SK-N-SH treated with all-trans-retinoic acid at 6 μM for 48 hours (cell line): ENCODE data around the gene CHRNG.

Source experiments
- ATAC-seq: fragments of 200-7000 bp; cut with Tn5 transposase; 3 replicates; pipeline ENCODE4 v1.9.1; 2020; ENCODE audit warnings: mild to moderate bottlenecking, moderate library complexity
- ARNTL ChIP-seq: fragments of 450-650 bp; formaldehyde crosslinking; IDR thresholded peaks from 2 replicates; pipeline ENCODE4 v1.5.0; 2020; ENCODE audit warnings: low read depth, mild to moderate bottlenecking, moderate library complexity, borderline replicate concordance
- BACH2 ChIP-seq: fragments of 250-450 bp; sonication (Bioruptor Pico); IDR thresholded peaks from 2 replicates; pipeline ENCODE4 v1.9.0; 2021; ENCODE audit warnings: mild to moderate bottlenecking, borderline replicate concordance
- CSDC2 ChIP-seq: fragments of 250-450 bp; sonication (Bioruptor Pico); IDR thresholded peaks from 2 replicates; pipeline ENCODE4 v1.5.0; 2020; ENCODE audit warnings: mild to moderate bottlenecking, moderate library complexity
- ESRRG ChIP-seq: fragments of 250-450 bp; sonication (Bioruptor Pico); IDR thresholded peaks from 2 replicates; pipeline ENCODE4 v1.6.1; 2021; ENCODE audit warnings: mild to moderate bottlenecking
- GLIS3 ChIP-seq: fragments of 250-450 bp; sonication (Bioruptor Pico); IDR thresholded peaks from 2 replicates; pipeline ENCODE4 v1.5.0; 2020; ENCODE audit warnings: mild to moderate bottlenecking, moderate library complexity
- ISL1 ChIP-seq: fragments of 250-450 bp; sonication (Bioruptor Pico); IDR thresholded peaks from 2 replicates; pipeline ENCODE4 v2.1.2; 2022; ENCODE audit warnings: mild to moderate bottlenecking, moderate library complexity
- OSR1 ChIP-seq: fragments of 250-450 bp; sonication (Bioruptor Pico); IDR thresholded peaks from 2 replicates; pipeline ENCODE4 v1.8.0; 2022; ENCODE audit warnings: moderate library complexity, mild to moderate bottlenecking, inconsistent platforms
- PPARA ChIP-seq: fragments of 250-450 bp; sonication (Bioruptor Pico); IDR thresholded peaks from 2 replicates; pipeline ENCODE4 v1.5.0; 2020; ENCODE audit warnings: mild to moderate bottlenecking, borderline replicate concordance
- RARB ChIP-seq: fragments of 250-450 bp; sonication (Bioruptor Pico); IDR thresholded peaks from 2 replicates; pipeline ENCODE4 v1.8.0; 2021; ENCODE audit warnings: mild to moderate bottlenecking, moderate library complexity
- SNAI2 ChIP-seq: fragments of 250-450 bp; sonication (Bioruptor Pico); IDR thresholded peaks from 2 replicates; pipeline ENCODE4 v1.5.0; 2020; ENCODE audit warnings: mild to moderate bottlenecking, moderate library complexity
- TCF4 ChIP-seq: fragments of 250-450 bp; sonication (Bioruptor Pico); IDR thresholded peaks from 2 replicates; pipeline ENCODE4 v1.8.0; 2021; ENCODE audit warnings: mild to moderate bottlenecking, moderate library complexity, borderline replicate concordance
- TOX ChIP-seq: fragments of 250-450 bp; sonication (Bioruptor Pico); IDR thresholded peaks from 2 replicates; pipeline ENCODE4 v1.8.0; 2021; ENCODE audit warnings: mild to moderate bottlenecking, moderate library complexity, borderline replicate concordance
- ZC3H10 ChIP-seq: fragments of 250-450 bp; sonication (Bioruptor Pico); IDR thresholded peaks from 2 replicates; pipeline ENCODE4 v1.5.1; 2021; ENCODE audit warnings: mild to moderate bottlenecking, moderate library complexity
- ZFP30 ChIP-seq: fragments of 450-650 bp; formaldehyde crosslinking; IDR thresholded peaks from 2 replicates; pipeline ENCODE4 v1.5.0; 2022; ENCODE audit warnings: mild to moderate bottlenecking, moderate library complexity
- ZNF8 ChIP-seq: fragments of 450-650 bp; formaldehyde crosslinking; IDR thresholded peaks from 2 replicates; pipeline ENCODE4 v1.5.0; 2020; ENCODE audit warnings: mild to moderate bottlenecking, moderate library complexity
- TF ChIP-seq, protein P1 (sequence below): fragments of 250-450 bp; sonication (Bioruptor Pico); IDR thresholded peaks from 2 replicates; pipeline ENCODE4 v1.8.0; 2020; ENCODE audit warnings: mild to moderate bottlenecking, moderate library complexity, borderline replicate concordance
- TF ChIP-seq, protein P2 (sequence below): fragments of 250-450 bp; sonication (Bioruptor Pico); IDR thresholded peaks from 2 replicates; pipeline ENCODE4 v1.5.0; 2020; ENCODE audit warnings: mild to moderate bottlenecking, moderate library complexity
- TF ChIP-seq, protein P3 (sequence below): fragments of 250-450 bp; sonication (Bioruptor Pico); IDR thresholded peaks from 2 replicates; pipeline ENCODE4 v1.5.1; 2021; ENCODE audit warnings: mild to moderate bottlenecking, moderate library complexity
- TF ChIP-seq, protein P4 (sequence below): fragments of 250-450 bp; sonication (Bioruptor Pico); IDR thresholded peaks from 2 replicates; pipeline ENCODE4 v1.5.1; 2020; ENCODE audit warnings: low read depth, mild to moderate bottlenecking, moderate library complexity
- TF ChIP-seq, protein P5 (sequence below): fragments of 250-450 bp; sonication (Bioruptor Pico); IDR thresholded peaks from 2 replicates; pipeline ENCODE4 v1.8.0; 2021; ENCODE audit warnings: low read depth, mild to moderate bottlenecking, moderate library complexity, borderline replicate concordance

The CHRNG gene

DNA sequence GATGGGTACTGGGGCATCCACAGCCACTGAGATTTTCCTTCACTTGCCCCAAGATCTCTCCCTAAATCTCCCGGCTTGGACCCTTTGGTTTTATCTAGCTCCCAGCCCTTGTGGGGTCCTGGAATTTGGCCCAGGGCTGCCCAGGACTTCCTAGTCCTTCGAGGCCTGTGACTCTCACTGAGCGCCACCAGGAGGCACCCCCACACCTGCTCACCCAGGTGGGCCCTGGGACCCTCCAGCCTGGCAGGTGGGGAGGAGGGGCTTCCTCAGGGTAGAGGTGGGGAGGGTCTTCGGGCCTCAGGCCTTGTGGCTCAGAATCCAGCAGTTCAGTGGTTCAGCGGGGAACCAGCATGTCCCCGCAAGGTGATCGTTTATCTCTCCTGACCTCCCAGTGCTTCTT lies 31.2 kb upstream of the CHRNG start (continued):
- TF ChIP-seq, protein P1, sequence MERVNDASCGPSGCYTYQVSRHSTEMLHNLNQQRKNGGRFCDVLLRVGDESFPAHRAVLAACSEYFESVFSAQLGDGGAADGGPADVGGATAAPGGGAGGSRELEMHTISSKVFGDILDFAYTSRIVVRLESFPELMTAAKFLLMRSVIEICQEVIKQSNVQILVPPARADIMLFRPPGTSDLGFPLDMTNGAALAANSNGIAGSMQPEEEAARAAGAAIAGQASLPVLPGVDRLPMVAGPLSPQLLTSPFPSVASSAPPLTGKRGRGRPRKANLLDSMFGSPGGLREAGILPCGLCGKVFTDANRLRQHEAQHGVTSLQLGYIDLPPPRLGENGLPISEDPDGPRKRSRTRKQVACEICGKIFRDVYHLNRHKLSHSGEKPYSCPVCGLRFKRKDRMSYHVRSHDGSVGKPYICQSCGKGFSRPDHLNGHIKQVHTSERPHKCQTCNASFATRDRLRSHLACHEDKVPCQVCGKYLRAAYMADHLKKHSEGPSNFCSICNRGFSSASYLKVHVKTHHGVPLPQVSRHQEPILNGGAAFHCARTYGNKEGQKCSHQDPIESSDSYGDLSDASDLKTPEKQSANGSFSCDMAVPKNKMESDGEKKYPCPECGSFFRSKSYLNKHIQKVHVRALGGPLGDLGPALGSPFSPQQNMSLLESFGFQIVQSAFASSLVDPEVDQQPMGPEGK (CRISPR knock-in tag): no peak
- TF ChIP-seq, protein P2, sequence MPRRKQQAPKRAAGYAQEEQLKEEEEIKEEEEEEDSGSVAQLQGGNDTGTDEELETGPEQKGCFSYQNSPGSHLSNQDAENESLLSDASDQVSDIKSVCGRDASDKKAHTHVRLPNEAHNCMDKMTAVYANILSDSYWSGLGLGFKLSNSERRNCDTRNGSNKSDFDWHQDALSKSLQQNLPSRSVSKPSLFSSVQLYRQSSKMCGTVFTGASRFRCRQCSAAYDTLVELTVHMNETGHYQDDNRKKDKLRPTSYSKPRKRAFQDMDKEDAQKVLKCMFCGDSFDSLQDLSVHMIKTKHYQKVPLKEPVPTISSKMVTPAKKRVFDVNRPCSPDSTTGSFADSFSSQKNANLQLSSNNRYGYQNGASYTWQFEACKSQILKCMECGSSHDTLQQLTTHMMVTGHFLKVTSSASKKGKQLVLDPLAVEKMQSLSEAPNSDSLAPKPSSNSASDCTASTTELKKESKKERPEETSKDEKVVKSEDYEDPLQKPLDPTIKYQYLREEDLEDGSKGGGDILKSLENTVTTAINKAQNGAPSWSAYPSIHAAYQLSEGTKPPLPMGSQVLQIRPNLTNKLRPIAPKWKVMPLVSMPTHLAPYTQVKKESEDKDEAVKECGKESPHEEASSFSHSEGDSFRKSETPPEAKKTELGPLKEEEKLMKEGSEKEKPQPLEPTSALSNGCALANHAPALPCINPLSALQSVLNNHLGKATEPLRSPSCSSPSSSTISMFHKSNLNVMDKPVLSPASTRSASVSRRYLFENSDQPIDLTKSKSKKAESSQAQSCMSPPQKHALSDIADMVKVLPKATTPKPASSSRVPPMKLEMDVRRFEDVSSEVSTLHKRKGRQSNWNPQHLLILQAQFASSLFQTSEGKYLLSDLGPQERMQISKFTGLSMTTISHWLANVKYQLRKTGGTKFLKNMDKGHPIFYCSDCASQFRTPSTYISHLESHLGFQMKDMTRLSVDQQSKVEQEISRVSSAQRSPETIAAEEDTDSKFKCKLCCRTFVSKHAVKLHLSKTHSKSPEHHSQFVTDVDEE (CRISPR knock-in tag): no peak
- TF ChIP-seq, protein P3, sequence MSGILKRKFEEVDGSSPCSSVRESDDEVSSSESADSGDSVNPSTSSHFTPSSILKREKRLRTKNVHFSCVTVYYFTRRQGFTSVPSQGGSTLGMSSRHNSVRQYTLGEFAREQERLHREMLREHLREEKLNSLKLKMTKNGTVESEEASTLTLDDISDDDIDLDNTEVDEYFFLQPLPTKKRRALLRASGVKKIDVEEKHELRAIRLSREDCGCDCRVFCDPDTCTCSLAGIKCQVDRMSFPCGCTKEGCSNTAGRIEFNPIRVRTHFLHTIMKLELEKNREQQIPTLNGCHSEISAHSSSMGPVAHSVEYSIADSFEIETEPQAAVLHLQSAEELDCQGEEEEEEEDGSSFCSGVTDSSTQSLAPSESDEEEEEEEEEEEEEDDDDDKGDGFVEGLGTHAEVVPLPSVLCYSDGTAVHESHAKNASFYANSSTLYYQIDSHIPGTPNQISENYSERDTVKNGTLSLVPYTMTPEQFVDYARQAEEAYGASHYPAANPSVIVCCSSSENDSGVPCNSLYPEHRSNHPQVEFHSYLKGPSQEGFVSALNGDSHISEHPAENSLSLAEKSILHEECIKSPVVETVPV (CRISPR knock-in tag): no peak
- TF ChIP-seq TCF4 (CRISPR knock-in tag) (no peak), RARB (CRISPR knock-in tag) (no peak), GLIS3 (CRISPR knock-in tag) (no peak)

DNA sequence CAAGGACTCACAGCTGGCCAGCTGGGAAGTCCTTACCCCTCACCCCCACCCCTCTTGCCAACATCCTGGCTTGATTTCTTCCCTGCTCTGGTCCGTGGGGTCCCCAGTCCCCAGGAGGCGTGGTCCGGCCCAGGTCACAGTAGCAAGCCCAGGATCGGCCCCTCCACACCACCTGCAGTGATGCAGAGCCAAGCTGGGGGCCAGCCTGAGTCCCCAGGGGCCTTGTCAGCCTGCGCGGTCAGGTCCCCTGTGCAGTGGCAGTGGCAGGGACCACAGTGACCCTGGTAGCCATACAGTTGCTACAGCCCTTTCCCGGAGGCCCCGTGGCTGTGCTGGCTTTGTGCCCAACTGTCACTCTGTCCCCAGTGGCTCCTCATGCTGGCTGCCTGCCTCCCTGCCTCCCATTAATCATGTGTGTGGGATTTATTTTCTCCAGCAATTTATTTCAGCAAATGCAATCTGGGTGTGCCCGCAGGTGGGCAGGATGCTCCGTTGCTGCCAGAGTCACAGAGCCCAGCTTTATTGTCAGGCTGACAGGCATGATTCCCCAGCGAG lies 28.1 kb upstream of the CHRNG start:
- TF ChIP-seq, protein P4, sequence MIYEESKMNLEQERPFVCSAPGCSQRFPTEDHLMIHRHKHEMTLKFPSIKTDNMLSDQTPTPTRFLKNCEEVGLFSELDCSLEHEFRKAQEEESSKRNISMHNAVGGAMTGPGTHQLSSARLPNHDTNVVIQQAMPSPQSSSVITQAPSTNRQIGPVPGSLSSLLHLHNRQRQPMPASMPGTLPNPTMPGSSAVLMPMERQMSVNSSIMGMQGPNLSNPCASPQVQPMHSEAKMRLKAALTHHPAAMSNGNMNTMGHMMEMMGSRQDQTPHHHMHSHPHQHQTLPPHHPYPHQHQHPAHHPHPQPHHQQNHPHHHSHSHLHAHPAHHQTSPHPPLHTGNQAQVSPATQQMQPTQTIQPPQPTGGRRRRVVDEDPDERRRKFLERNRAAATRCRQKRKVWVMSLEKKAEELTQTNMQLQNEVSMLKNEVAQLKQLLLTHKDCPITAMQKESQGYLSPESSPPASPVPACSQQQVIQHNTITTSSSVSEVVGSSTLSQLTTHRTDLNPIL (CRISPR knock-in tag): no peak
- TF ChIP-seq RARB (CRISPR knock-in tag) (no peak), ARNTL (CRISPR knock-in tag) (no peak), ISL1 (CRISPR knock-in tag) (no peak)
- no peak for ATAC-seq

DNA sequence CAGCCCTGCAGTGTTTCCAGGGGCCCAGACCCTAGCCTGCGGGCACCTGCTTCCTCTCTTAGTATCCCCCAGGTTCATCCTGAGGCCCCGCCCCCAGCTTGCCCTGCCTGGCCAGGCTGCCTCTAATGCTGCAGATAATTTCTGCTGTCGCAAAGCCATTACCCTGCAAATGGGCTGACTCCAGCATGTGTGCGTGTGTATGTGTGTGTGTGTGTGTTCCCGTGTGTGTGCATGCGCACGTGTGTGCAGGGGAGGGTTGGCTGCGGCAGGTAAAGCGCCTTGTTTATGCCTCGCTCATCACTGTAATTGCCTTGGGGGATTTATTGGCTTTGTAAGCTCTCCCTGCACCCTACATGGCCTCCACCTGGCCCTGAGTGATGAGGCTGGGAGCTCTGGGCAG lies 26.9 kb upstream of the CHRNG start:
- no peak for TF ChIP-seq ZNF8 (CRISPR knock-in tag)
- no peak for TF ChIP-seq PPARA (CRISPR knock-in tag)
- TF ChIP-seq BACH2 (CRISPR knock-in tag): no peak
- no peak for TF ChIP-seq TCF4 (CRISPR knock-in tag)
- TF ChIP-seq SNAI2 (CRISPR knock-in tag): no peak
- TF ChIP-seq ZC3H10 (CRISPR knock-in tag): no peak
- no peak for TF ChIP-seq GLIS3 (CRISPR knock-in tag)
- TF ChIP-seq, protein P2 (CRISPR knock-in tag): no peak
- no peak for TF ChIP-seq ZFP30 (CRISPR knock-in tag)
- no peak for TF ChIP-seq ESRRG
- no peak for TF ChIP-seq CSDC2
- TF ChIP-seq OSR1 (CRISPR knock-in tag): no peak
- TF ChIP-seq TOX (CRISPR knock-in tag): no peak
- TF ChIP-seq RARB (CRISPR knock-in tag): no peak
- TF ChIP-seq ISL1 (CRISPR knock-in tag): no peak
- TF ChIP-seq, protein P4 (CRISPR knock-in tag): no peak
- TF ChIP-seq, protein P5, sequence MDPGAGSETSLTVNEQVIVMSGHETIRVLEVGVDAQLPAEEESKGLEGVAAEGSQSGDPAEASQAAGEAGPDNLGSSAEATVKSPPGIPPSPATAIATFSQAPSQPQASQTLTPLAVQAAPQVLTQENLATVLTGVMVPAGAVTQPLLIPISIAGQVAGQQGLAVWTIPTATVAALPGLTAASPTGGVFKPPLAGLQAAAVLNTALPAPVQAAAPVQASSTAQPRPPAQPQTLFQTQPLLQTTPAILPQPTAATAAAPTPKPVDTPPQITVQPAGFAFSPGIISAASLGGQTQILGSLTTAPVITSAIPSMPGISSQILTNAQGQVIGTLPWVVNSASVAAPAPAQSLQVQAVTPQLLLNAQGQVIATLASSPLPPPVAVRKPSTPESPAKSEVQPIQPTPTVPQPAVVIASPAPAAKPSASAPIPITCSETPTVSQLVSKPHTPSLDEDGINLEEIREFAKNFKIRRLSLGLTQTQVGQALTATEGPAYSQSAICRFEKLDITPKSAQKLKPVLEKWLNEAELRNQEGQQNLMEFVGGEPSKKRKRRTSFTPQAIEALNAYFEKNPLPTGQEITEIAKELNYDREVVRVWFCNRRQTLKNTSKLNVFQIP (CRISPR knock-in tag): no peak
- TF ChIP-seq, protein P1 (CRISPR knock-in tag): no peak
- no peak for ATAC-seq
